ENCODE results near the gene GPC1.

GPC1 gene

GRCh38 chr2:240432430-240432819, 3.0 kb upstream of the GPC1 start:
- peak; percentile 11 for DNase-seq

- DNase-seq = peak; percentile 14
Measured at GRCh38 chr2:240432820-240433801, 2.4 kb upstream of the GPC1 start.

GRCh38 chr2:240433973-240434727, 1.3 kb upstream of the GPC1 start:
- DNase-seq = peak; percentile 17

GRCh38 chr2:240434728-240435456, 571 bp upstream of the GPC1 start:
- peak; percentile 91 for DNase-seq

GRCh38 chr2:240435948-240436682, 652 bp downstream of the GPC1 start:
- peak; percentile 40 for DNase-seq

GRCh38 chr2:240436683-240437550, 1.5 kb downstream of the GPC1 start:
- peak; percentile 38 for DNase-seq

GRCh38 chr2:240437551-240437860, 2.0 kb downstream of the GPC1 start:
- DNase-seq = peak; percentile 21

- DNase-seq = peak; percentile 75
Measured at GRCh38 chr2:240437861-240438809, 2.7 kb downstream of the GPC1 start.

- DNase-seq = peak; percentile 16
Measured at GRCh38 chr2:240438810-240439697, 3.6 kb downstream of the GPC1 start.

- no peak for DNase-seq
Measured at GRCh38 chr2:240439698-240440151, 4.3 kb downstream of the GPC1 start.

- DNase-seq = no peak
Measured at GRCh38 chr2:240440251-240440650, 4.8 kb downstream of the GPC1 start.

- no peak for DNase-seq
Measured at GRCh38 chr2:240440704-240441320, 5.3 kb downstream of the GPC1 start.

- no peak for DNase-seq
Measured at GRCh38 chr2:240441326-240441992, 6.0 kb downstream of the GPC1 start.

GRCh38 chr2:240441993-240442411, 6.5 kb downstream of the GPC1 start:
- no peak for DNase-seq

- DNase-seq = no peak
Measured at GRCh38 chr2:240442891-240443715, 7.6 kb downstream of the GPC1 start.

- no peak for DNase-seq
Measured at GRCh38 chr2:240443891-240444301, 8.4 kb downstream of the GPC1 start.

- DNase-seq = no peak
Measured at GRCh38 chr2:240444464-240444863, 9.0 kb downstream of the GPC1 start.
